8988T (cell line): ENCODE measurements around the gene PRRC2B.
"Not testable (repeated sequence)": the region's sequence is repeated elsewhere in the genome, so short reads cannot be mapped to it uniquely, and the experiment has no call there.

ENCODE experiments used
- DNase-seq: peaks from one replicate; pipeline ENCODE4 v3.0.0; 2011

PRRC2B gene

DNA sequence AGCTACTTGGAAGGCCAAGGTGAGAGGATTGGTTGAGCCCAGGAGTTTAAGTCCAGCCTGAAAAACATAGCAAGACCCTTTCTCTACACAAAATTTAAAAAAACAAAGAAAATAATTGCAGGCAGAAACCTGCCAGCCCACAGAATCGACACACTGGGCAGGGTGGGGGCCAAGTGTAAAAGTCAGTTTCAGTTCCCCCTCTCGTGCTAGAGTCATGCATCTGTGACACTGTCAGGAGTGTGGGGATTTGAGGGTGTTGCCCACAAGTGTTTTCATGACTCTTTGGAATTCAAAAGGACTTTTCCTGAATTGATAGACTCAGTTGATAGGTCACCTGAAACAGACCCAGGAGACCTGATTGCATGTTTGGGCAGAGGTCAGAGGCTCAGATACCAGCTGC is 47.6 kb downstream of the PRRC2B start:
- no peak for DNase-seq

- no peak for DNase-seq
Measured at GRCh38 chr9:131442351-131442750, 48.5 kb downstream of the PRRC2B start.

GRCh38 chr9:131443648-131444047 is 49.8 kb downstream of the PRRC2B start:
- DNase-seq: no peak

- no peak for DNase-seq
Measured at GRCh38 chr9:131446276-131446675, 52.4 kb downstream of the PRRC2B start.

DNA sequence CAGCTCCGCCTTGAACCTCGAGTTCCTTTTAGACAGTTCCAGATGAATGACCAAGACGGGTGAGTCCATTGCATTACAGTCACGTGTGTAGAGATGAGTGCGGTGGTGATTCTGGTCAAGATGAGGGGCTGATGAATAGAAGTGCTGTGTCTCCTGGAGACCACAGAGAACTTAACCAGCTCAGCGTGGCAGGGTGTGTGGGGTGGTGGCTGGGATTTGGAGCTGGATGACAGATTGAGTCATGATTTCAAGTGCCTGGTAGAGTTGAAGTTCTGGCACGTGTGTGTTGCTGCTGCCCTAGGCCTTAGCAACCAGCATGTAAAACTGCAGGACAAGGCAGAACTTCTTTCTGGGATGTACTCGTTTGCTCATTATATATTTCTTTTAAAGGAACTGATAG is 53.3 kb downstream of the PRRC2B start:
- no peak for DNase-seq

GRCh38 chr9:131447600-131447999 is 53.7 kb downstream of the PRRC2B start:
- no peak for DNase-seq

DNA sequence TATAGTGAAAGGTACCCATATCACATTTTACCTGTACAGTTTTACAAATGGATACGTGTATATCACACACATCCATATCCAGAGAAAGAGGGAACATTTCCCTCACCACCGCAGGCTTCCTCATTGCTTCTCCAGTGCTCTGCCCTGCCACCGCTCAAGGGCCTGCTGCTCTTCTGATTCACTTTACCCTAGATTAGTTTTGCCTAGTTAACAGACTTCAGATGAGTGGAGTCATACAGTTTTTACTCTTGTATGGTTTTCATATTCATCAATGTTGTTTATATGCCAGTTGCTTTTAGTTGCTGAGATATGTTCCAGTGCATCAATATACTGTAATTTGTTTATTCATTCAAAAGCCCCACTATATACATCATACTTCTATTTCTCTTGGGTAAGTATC is 54.9 kb downstream of the PRRC2B start:
- DNase-seq: no peak

GRCh38 chr9:131449276-131449675 is 55.4 kb downstream of the PRRC2B start:
- DNase-seq: no peak

- no peak for DNase-seq
Measured at GRCh38 chr9:131454028-131454427, 60.1 kb downstream of the PRRC2B start.

DNA sequence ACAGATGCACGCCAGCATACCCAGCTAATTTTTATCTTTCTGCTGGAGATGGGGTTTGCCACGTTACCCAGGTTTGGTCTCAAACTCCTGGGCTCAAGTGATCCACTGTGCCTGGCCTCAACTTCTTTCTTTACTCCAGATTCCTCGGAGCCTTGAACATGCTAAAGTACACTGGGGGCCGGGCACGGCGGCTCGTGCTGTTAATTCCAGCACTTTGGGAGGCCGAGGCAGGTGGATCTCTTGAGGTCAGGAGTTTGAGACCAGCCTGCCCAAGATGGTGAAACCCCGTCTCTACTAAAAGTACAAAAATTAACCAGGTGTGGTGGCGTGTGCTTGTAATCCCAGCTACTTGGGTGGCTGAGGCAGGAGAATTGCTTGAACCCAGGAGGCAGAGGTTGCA is 61.8 kb downstream of the PRRC2B start:
- DNase-seq: not testable (repeated sequence)

- DNase-seq: no peak
Measured at GRCh38 chr9:131457746-131458145, 63.9 kb downstream of the PRRC2B start.

GRCh38 chr9:131459056-131459455 is 65.2 kb downstream of the PRRC2B start:
- no peak for DNase-seq

DNA sequence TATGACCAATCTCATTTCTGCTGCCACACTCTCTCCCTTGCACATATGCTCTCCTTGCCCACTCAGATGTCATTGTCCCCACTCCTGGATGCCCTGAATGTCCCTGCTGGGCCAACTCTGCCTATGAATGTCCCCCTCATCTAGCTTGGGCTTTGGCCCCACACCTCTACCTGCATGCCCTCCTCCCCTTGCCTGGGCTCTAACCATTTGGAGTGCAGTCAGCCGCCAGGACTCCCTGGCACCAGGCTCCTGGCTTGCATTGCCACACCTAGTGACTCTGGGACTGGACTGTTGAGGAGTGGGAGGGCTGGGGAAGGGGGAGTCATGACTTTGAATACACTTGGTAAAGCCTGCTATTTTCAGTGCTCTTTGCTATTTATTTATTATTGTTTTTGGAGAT is 67.3 kb downstream of the PRRC2B start:
- DNase-seq: no peak

DNA sequence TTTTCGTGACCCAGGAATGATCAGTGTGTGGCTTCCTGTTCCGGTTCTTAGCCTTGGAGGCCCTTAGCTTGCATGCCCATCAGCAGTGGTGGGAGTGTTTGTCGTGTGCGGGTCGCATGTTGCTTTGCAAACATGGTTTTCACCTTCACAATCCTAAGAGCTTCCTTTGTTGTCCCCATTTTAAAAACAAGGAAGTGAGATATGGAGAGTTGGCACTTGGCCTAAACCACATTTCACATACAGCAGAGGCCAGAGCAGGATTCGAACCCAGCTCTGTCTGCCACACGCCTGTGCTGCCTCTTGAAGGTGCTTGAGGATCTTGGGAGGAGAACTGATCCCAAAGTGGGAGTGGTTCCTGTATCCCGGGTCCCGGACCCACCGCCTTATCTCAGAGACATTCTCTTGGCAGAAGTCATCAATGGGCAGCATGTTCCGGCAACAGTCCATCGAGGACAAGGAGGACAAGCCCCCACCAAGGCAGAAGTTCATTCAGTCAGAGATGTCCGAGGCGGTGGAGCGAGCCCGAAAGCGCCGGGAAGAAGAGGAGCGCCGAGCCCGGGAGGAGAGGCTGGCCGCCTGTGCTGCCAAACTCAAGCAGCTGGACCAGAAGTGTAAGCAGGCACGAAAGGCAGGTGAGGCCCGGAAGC is 70.6 kb downstream of the PRRC2B start:
- no peak for DNase-seq

DNA sequence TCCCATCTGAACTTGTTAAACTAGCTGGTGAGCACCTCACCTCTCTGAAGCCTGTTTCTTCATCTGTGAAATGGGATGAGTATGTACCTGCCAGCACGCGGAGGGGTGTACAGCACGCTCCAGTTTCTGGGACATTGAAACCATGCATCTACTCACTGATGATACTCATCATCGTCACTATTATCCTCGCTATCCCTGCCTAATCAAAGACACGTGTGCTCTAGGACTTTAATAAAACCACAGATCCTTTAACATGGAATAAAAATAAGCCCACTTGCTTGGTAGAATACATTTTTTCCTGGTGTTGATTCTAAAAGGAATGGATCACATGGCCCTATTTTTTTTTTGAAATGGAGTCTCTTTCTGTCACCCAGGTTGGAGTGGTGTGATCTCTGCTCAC is 71.5 kb downstream of the PRRC2B start:
- no peak for DNase-seq

- no peak for DNase-seq
Measured at GRCh38 chr9:131467214-131467935, 73.5 kb downstream of the PRRC2B start.

GRCh38 chr9:131468031-131468430 is 74.1 kb downstream of the PRRC2B start:
- no peak for DNase-seq

DNA sequence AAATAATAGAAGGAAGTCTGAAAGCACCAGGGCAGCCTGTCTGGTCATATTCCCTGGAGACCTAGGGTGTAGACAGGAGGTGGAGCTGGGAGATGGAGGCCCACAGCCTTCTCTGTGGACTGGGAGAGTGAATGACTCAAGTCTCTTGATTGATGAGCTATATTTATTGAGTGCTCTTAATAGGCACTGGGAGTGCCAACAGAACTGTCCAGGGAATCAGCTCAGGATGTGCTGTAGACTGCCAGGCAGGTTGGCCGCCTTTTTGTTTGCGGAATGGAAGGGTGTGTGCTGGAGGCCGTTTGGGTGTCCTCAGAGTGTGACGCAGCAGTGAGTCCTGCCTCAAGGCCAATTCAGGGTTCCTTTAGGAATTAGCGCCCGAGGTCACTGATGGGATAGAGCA is 75.5 kb downstream of the PRRC2B start:
- no peak for DNase-seq

GRCh38 chr9:131469951-131470350 is 76.1 kb downstream of the PRRC2B start:
- no peak for DNase-seq

DNA sequence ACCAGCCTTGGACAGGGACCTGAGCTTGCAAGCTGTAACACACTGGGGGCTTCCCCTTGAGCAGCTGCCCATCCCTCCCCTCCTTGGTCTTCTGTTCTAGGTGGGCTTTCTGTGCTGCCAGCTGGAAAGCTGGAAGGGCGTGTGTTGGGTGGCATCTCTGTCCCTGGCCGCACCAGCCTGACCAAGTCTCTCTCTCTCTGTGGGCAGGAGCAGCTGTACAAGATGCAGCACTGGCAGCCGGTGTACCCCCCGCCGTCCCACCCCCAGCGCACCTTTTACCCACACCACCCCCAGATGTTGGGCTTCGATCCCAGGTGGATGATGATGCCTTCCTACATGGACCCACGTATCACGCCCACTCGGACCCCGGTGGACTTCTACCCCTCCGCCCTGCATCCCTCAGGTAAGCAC is 76.7 kb downstream of the PRRC2B start:
- no peak for DNase-seq

GRCh38 chr9:131472085-131472484 is 78.2 kb downstream of the PRRC2B start:
- DNase-seq: not testable (repeated sequence)

- DNase-seq: no peak
Measured at GRCh38 chr9:131473198-131473885, 79.5 kb downstream of the PRRC2B start.

- DNase-seq: no peak
Measured at GRCh38 chr9:131473891-131474290, 80.0 kb downstream of the PRRC2B start.

DNA sequence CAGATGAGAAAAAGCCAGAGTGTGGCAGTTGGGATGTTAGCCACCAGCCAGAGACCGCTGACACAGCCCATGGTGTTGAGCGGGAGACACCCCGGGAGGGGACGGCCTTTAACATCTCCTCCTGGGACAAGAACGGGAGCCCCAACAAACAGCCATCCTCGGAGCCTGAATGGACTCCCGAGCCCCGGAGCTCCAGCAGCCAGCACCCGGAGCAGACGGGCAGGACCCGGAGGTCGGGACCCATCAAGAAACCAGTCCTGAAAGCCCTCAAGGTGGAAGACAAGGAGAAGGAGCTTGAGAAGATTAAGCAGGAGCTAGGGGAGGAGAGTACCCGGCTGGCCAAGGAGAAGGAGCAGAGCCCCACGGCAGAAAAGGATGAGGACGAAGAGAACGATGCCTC is 80.8 kb downstream of the PRRC2B start:
- no peak for DNase-seq
